GM19463 (cell line): Measurements from ENCODE around the gene PACSIN1.

Experiments used
- ATAC-seq: cut with Tn5 transposase; IDR thresholded peaks from one replicate; pipeline ENCODE4 v1.9.1; 2021; ENCODE audit warnings: mild to moderate bottlenecking, moderate library complexity; ENCODE audit not compliant: unreplicated experiment

PACSIN1 gene

DNA sequence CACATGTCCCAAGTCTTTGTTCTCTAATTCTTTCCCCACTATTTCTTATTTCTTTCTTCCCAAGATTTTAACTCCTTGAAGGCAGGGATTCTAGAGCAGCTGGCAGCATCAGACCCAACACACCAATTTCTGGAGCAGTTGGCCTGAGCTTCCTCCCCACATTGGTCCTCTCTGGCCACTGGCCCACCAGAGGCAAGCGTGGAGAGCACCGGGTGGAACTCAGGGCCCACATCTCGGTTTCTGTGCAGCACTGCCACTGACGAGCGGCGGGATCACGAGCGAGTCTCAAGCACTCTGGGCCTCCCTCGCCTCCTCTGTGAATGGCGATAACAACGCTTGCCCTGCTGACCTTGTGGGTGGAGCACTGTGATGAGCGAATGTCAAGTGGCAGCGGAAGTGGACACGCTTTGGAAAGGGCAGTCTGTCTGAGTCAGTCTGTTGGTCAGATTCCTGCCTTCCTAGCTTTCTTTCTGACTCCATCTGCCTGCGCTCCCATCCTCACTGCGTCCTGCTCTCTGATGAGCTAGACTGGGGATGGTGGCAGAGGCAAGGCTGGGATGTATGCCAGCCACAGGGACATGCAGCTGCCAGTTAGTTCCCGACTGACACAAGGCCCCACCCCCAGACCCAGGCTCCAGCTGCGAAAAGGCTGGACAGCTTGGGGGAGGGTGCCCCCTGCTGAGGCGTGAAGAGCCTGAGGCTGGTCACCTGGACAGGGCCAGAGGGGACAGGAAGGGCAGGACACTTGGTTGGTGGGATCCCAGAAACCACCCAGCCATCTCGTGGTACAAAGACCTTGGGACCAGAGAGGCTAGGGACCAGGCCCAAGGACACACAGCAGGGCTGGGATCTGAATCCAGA lies 94.7 kb downstream of the PACSIN1 start:
- ATAC-seq, result no peak

- ATAC-seq, result no peak
Measured at GRCh38 chr6:34561227-34561530, 95.3 kb downstream of the PACSIN1 start.

DNA sequence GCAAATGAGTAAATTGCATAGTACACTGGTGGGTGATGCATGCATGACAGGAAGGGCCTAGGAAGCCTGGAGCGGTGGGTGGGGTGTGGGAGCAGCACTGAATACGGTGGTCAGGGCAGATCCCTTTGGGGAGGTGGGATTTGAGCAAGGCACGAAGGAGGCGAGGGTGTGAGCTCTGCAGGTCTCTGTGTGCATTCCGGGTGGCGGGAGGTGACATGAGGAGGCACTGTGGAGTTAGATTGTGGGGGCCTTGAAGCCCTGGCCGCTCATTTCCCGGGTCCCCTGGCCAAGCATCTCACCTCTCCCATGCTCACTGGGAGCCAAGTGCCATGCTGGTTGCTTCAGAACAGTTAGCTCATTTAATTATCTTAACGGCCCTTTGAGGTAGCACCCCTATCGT lies 96.5 kb downstream of the PACSIN1 start:
- no peak for ATAC-seq

DNA sequence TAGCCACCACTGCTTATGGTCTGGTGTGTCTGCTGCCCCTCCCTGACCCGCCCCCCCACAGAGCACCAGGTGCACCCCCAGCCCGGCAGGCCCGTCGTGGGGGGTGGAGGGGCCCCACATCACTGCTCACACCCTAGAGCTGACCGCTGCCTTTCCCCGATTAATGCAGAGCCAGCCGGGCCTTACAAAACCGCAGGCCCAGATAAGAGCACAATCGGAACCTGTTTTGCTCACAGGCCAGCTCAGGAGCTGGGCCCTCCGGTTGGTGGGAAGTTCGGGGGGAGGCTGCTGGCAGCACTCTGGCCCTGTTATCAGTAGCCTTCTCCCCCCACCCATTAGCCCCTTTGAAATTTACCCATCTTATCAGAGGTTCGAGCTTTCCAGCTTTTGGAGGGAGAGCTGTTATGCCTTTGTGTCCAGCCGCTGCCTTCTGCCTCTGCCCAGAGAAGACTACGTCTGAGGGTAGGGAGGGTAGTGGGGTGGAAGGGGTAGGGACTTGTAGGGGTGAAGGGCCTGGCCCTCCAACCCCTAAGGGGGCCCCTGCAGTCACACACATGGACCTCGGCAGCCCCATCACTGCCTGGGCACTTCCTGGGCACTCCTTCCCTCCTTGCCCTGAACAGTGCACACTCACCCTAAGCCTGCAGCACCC lies 97.1 kb downstream of the PACSIN1 start:
- ATAC-seq, result no peak

- no peak for ATAC-seq
Measured at GRCh38 chr6:34563513-34563870, 97.6 kb downstream of the PACSIN1 start.

DNA sequence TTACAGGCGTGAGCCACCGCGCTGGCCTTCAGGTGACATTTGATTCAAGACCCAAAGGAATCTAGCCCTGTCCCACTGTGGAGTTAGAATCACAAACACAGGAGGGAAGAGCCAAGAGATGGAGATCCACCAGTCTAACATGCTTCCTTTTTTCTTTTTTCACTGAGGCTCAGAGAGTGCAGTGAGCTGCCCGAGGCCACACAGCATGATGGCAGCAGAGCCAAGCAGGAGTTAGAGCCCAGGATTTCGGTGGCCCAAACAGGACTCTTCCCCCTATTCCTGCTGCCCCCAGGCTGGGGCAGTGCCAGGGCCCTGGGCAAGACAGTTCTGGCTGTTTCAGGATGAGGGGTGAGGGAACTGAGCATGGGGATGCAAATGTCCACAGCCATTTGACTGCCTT lies 98.3 kb downstream of the PACSIN1 start:
- no peak for ATAC-seq

DNA sequence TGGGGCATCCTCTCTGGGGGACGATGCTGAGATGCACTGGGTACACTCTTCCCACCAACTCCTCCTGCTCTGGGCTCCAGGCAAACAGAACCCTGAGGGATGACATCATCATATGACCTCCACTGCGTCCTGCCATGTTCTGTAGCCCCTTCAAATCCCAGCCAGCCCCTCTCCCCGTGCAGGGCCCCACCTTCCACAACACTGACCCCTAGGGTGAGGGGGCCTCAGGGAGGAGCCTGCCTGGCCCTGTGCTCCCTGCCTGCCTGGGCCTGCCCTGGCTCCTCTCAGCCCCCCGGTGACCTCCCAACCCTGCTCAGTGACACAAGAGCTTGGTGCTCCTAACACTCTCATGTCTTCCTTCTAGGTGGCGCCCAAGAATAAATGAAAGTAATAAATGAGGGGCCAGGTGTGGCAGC lies 99.9 kb downstream of the PACSIN1 start:
- ATAC-seq, result no peak

DNA sequence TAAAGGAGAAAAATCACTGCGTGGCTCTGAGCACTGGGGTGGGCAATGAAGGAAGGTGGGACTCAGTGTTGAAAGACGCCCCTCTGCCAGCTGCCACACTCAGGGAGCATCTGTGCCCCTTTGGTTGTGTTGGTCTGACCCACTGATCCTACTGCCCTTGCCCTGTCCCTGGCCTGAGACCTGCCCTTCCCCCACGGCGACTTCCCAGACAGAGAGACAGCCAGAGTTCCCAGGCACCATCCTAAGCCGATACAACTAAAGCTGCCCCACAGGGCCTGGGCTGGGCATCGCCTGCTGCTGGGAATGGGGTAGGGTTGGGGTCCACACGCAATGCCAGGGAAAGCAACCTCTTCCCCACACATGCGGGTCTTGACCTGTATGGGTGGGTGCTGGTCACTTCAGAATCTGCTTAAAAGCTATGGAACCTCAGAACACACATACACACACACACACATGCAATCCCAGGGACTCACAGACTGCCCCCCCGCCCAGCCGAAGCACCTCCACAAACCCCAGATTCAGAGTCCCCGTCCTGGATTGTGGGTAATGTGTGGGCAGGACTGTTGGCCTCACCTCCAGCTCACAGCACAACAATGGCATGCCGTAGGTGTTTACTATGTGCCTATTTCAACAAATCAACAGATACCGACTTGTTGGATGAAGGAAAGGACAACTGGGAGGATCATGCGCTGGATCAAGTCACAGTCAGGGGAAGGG lies 101.1 kb downstream of the PACSIN1 start:
- ATAC-seq, result no peak

DNA sequence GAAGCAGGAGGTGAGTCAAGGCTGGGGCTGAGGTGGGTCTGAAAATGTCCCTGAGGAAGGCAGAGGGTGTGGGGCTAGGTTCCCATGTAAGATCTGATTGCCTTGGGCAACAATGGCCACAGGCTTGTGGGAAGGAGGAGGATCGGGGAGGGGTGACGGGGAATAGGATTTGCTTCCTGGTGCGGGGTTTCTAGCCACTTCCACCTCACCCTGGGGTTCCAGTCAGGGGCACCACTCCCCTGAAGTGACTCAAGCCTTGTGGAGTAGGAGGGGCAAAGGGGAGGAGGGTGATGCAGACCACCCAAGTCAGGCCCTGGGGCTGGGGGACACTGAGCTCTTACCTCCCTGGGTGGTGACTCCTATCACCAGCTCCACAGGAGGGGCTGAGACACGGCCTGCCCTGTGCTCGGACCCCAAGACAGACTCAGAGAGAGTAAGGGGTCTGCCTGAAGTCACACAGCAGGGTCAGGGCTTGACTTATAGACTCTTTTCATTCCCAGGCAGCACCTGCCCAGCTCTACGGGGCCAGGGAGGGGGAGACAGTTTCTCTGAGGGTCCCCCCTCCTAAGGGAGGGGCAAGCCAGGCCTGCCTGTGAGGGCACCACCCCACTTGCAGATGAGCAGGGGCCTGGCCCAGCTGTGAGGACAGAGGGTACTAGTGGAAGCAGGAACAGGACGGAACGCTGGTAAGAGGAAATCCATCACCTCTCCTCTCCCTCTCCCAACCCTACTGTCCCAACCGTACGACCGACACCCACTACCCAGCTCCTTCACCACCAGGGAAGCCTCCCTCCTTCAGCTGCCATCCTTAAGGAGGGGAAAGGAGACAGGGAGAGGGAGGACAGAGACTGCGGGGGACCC lies 102.7 kb downstream of the PACSIN1 start:
- no peak for ATAC-seq

DNA sequence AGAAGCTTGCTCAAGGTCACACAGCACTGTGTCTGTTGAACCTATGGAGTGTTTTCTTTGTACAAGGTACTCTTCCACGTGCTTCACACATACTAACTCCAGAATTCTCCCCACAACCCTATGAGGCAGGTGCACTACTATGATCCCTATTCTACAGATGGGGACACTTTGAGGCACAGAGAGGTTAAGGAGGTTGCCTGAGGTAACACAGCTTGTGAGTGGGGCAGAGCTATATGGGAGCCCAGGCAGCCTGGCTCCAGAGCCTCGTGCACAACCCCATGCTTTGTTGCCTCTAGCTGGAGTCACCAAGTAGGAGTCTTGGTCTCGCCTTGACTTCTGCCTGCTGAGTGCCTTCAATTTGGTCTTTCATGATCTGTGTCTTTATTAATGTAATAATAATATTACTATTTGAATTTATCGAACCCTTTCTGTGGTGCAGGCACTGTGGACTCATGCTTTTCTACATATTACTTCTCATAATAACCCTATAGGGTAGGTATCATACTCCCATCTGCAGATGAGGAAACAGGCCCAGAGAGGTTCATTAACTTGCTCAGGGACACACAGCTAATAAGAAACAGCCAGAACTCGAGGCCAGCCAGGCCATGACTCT lies 103.6 kb downstream of the PACSIN1 start:
- no peak for ATAC-seq

GRCh38 chr6:34570066-34570833 lies 104.4 kb downstream of the PACSIN1 start:
- ATAC-seq, result no peak

DNA sequence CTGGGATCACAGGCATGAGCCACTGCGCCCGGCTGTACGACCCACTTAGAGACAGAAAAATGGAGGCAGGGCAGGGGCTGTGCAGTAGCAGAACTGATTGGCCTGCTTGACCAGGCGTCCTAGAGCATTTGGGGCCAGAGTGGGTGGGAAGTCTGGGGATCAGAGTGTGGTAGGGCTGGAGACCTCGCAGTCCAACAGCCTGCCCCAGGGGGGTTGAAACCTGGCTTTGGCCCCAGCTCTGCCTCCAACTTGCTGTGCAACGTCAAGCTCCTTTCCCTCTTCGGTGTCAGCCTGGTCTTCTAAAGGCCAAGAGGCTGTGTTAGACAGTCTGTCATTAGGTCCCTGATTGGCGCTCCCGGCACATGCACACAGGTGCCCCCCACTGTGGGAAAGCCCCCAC lies 105.5 kb downstream of the PACSIN1 start:
- no peak for ATAC-seq

GRCh38 chr6:34572021-34572420 lies 106.1 kb downstream of the PACSIN1 start:
- ATAC-seq, result no peak

GRCh38 chr6:34572585-34572984 lies 106.7 kb downstream of the PACSIN1 start:
- no peak for ATAC-seq

GRCh38 chr6:34573567-34574183 lies 107.8 kb downstream of the PACSIN1 start:
- no peak for ATAC-seq

GRCh38 chr6:34574647-34575293 lies 108.9 kb downstream of the PACSIN1 start:
- ATAC-seq, result no peak

GRCh38 chr6:34575326-34575725 lies 109.5 kb downstream of the PACSIN1 start:
- ATAC-seq, result no peak

DNA sequence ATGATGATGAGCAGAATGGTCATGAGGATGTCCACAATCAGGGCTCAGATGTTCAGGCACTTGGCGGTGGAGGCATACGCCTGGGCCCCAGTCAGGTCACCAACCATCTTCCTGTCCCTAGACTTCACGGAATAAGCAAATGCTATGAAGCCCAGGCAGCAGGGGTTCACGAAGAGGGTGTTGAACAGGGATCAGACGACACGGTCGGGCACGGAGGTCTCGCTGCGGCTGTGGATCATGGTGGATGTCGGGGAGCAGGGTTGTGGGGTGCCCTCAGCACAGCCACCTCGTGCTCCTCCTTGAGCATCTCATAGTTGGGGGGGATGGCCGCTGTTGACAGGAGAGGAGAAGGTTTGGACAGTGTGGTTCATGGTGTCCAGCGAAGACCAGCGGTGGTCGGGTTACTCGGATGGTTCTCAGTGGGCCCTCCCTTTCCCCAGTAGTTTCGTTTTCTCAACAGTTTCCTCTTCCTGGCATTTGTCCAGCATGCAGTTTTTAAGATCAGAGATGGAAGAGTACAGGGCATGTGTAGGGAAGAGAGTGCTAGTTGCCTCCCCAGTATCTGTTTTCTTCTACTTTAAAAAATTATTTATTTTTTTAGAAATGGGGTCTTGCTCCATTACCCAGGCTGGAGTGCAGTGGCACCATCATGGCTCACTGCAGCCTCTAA lies 110.5 kb downstream of the PACSIN1 start:
- ATAC-seq, result no peak
